GM10248 (cell line): ENCODE measurements around the gene ASB7.

Experiments used
- CTCF ChIA-PET: fragments of 300-600 bp; sonication (Branson Sonifier 250); formaldehyde crosslinking; extraction: SDS; loops from one replicate; lab custom pipeline; 2021; ENCODE audit warnings: antibody characterized with exemption; lab: Yijun Ruan, JAX
- POLR2A ChIA-PET: fragments of 350-650 bp; sonication (Branson Sonifier 250); formaldehyde crosslinking; extraction: SDS; loops from one replicate; lab custom pipeline; 2020; ENCODE audit warnings: antibody characterized with exemption; lab: Yijun Ruan, JAX
- DNase-seq: peaks from one replicate; pipeline ENCODE4 v3.0.0; 2012; ENCODE audit errors: extremely low spot score
- CTCF ChIP-seq: IDR thresholded peaks from 2 replicates; pipeline ENCODE4 v1.5.1; 2012; ENCODE audit warnings: mild to moderate bottlenecking, low read depth; ENCODE audit errors: extremely low read depth, missing control alignments, control extremely low read depth

The ASB7 gene

GRCh38 chr15:100696452-100696851 is 94.1 kb downstream of the ASB7 start:
- no peak for DNase-seq
- no peak for TF ChIP-seq CTCF
- CTCF ChIA-PET, result interaction anchor here (1.0 kb wide), 1 partner anchor 312 kb away, joined by 4 read pairs; no protein-coding TSS in a partner anchor
- POLR2A ChIA-PET, result no interaction called here
